ENCODE measurements around the gene RNF157. TPM values are rescaled to one million over a fixed set of nuclear protein-coding genes. Genes with fewer than 3 reads are reported as not detected.

Gene RNF157
- total RNA-seq, 4 donors from 2014 or later: 32.5 to 164 (median 54.8) TPM

DNA sequence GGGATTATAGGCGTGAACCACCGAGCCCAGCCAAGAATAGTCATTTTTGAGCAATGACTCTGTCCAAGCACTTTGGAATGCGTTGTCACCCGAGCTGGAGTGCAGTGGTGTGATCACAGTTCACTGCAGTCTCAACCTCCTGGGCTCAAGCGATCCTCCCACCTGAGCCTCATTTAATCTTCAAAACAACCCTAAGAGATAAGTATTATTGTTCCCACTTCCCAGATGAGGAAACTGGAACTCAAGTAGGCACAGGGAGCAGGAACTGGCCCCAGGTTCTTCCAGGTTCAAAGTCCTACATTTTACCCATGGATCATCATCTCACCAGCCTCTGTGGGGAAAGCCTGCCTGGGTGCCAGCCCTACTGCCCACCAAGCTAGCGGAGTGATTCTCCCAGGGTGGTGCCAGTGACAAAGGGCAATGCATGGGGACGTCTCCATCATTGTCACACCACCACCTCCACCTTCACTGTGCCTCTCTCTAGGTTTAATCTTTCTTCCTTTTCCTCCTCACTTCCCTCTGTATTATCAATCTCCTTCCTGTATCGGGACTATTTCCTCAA, 11.3 kb upstream of the RNF157 start:
- 84 to 85% methylated on average over 4 to 8 of the region's 8 CpGs for WGBS, 2 donors (ENCODE audit: low coverage in 1 of 2)
- Histone ChIP-seq H3K27ac (peak overlapping the region; percentile 39 to 78 (median 70)), H3K27me3 (no peaks in the 10 kb centered on the region), H3K9me3 (no peaks in the 10 kb centered on the region), H3K4me1 (peaks cover 13 to 38% (median 21%) of the 10 kb centered on the region in 4 donors), H3K4me3 (no peak overlapping the region), H3K36me3 (no peaks in the 10 kb centered on the region)
- DNase-seq: no peak
- TF ChIP-seq EP300 (IDR thresholded peaks at IDR 0.05; ENCODE audit: low read depth): no peak
- no peak for TF ChIP-seq POLR2AphosphoS5 (IDR thresholded peaks at IDR 0.05)
- no peak for TF ChIP-seq POLR2A (IDR thresholded peaks at IDR 0.05)
- TF ChIP-seq, protein P1, sequence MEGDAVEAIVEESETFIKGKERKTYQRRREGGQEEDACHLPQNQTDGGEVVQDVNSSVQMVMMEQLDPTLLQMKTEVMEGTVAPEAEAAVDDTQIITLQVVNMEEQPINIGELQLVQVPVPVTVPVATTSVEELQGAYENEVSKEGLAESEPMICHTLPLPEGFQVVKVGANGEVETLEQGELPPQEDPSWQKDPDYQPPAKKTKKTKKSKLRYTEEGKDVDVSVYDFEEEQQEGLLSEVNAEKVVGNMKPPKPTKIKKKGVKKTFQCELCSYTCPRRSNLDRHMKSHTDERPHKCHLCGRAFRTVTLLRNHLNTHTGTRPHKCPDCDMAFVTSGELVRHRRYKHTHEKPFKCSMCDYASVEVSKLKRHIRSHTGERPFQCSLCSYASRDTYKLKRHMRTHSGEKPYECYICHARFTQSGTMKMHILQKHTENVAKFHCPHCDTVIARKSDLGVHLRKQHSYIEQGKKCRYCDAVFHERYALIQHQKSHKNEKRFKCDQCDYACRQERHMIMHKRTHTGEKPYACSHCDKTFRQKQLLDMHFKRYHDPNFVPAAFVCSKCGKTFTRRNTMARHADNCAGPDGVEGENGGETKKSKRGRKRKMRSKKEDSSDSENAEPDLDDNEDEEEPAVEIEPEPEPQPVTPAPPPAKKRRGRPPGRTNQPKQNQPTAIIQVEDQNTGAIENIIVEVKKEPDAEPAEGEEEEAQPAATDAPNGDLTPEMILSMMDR (IDR thresholded peaks at IDR 0.05): no peak
- intact Hi-C loops (cut with DNase I; ENCODE audit: low total_unique reads) (no loop called here), in situ Hi-C loops (cut with MboI; ENCODE audit: low pct_ligation_motif_present in 1 of 4, low pct_unique_long_range_greater_than_20kb in 1 of 4, low sequenced_read_pairs in 3 of 4) (no loop called here)

DNA sequence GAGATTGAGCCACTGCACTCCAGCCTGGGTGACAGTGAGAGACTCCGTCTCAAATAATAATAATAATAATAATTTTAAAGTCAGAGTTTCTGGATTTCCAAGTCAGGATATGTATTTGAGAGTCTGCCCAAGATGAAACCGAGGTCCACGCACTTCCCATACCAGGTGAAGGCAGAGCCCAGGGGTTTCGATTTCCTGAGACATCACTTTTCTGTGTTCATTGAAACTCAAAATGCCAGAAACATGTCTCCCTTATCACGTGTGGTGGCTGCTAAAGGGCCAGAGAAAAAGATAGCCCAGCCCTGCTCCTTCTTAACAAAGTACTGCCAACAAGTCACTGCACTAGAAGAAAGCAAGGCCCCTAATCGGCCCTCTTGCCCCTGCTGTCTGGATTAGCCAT, 9.8 kb upstream of the RNF157 start:
- H3K4me1 ChIP-seq: peaks cover 19 to 45% (median 29%) of the 10 kb centered on the region in 4 donors
- in situ Hi-C loops (cut with MboI; ENCODE audit: low pct_ligation_motif_present in 1 of 4, low pct_unique_long_range_greater_than_20kb in 1 of 4, low sequenced_read_pairs in 3 of 4): no loop called here
- DNase-seq: no peak
- H3K36me3 ChIP-seq: no peaks in the 10 kb centered on the region
- no peaks in the 10 kb centered on the region for H3K9me3 ChIP-seq
- intact Hi-C loops (cut with DNase I; ENCODE audit: low total_unique reads): no loop called here
- 91 to 93% methylated on average over 5 to 6 of the region's 6 CpGs for WGBS, 2 donors (ENCODE audit: low coverage in 1 of 2)
- H3K27ac ChIP-seq: no peak overlapping the region
- TF ChIP-seq POLR2A (IDR thresholded peaks at IDR 0.05): no peak
- H3K27me3 ChIP-seq: no peaks in the 10 kb centered on the region
- no peak overlapping the region for H3K4me3 ChIP-seq

DNA sequence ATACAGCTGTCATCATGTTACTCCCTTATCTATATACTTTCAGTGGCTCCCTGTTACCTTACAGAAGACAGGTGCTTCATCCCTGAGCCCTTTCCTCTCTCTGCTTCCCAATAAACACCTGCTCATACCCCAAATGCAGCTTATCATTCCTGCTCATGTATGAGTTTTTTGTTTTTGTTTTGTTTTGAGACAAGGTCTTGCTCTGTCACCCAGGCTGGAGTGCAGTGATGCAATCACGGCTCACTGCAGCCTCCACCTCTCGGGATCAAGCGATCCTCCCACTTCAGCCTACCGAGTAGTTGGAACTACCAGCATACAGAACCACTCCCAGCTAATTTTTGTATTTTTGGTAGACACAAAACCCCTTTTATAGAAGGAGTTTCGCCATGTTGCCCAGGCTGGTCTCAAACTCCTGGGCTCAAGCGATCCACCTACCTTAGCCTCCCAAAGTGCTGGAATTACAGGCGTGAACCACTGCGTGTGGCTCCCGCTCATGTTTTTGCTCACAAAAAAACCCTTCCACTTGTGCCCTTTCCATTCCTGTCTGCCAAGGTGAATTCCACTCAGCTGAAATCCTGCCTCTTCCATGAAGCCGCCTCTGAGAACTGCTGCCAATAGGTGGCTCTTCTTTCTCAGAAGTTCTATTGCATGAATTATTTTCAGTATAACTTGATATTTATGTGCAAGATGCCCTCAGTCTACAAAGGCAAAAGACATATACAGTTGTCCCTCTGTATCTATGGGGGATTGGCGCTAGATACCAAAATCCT, 7.9 kb upstream of the RNF157 start:
- no peak for DNase-seq
- H3K27ac ChIP-seq: no peak overlapping the region
- no peaks in the 10 kb centered on the region for H3K9me3 ChIP-seq
- H3K4me1 ChIP-seq: peaks cover 18 to 41% (median 27%) of the 10 kb centered on the region in 4 donors
- H3K27me3 ChIP-seq: peaks cover 3% of the 10 kb centered on the region
- no peak for TF ChIP-seq POLR2AphosphoS5 (IDR thresholded peaks at IDR 0.05)
- no peak for TF ChIP-seq POLR2A (IDR thresholded peaks at IDR 0.05)
- TF ChIP-seq EP300 (IDR thresholded peaks at IDR 0.05; ENCODE audit: low read depth): no peak
- TF ChIP-seq, protein P1 (IDR thresholded peaks at IDR 0.05): no peak
- WGBS, 2 donors (ENCODE audit: low coverage in 1 of 2): 86% methylated on average over 7 to 11 of the region's 11 CpGs
- no peak overlapping the region for H3K4me3 ChIP-seq
- no peaks in the 10 kb centered on the region for H3K36me3 ChIP-seq
- in situ Hi-C loops (cut with MboI; ENCODE audit: low pct_ligation_motif_present in 1 of 4, low pct_unique_long_range_greater_than_20kb in 1 of 4, low sequenced_read_pairs in 3 of 4) (no loop called here), intact Hi-C loops (cut with DNase I; ENCODE audit: low total_unique reads) (no loop called here)

DNA sequence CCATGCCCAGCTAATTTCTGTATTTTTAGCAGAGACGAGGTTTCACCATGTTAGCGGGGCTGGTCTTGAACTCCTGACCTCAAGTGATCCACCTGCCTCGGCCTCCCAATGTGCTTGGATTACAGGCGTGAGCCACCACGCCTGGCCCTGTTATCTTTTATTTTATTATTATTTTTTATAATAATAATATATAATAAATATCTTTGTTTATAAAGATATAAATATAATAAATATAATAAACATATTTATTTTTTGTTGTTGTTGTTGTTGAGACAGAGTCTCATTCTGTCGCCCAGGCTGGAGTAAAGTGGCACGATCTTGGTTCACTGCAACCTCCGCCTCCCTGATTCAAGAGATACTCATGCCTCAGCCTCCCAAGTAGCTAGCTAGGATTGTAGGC, 7.0 kb upstream of the RNF157 start:
- WGBS, 2 donors (ENCODE audit: low coverage in 1 of 2): 86 to 91% methylated on average over 7 to 8 of the region's 8 CpGs
- no peak for TF ChIP-seq EP300 (IDR thresholded peaks at IDR 0.05; ENCODE audit: low read depth)
- no peak for TF ChIP-seq POLR2AphosphoS5 (IDR thresholded peaks at IDR 0.05)
- TF ChIP-seq, protein P1 (IDR thresholded peaks at IDR 0.05): no peak
- no peak for TF ChIP-seq POLR2A (IDR thresholded peaks at IDR 0.05)
- no peaks in the 10 kb centered on the region for H3K36me3 ChIP-seq
- H3K4me3 ChIP-seq: no peak overlapping the region
- no peaks in the 10 kb centered on the region for H3K9me3 ChIP-seq
- H3K27ac ChIP-seq: peak overlapping the region; percentile 52 to 66 (median 62)
- no peak for DNase-seq
- peaks cover 10 to 32% (median 22%) of the 10 kb centered on the region in 4 donors for H3K4me1 ChIP-seq
- intact Hi-C loops (cut with DNase I; ENCODE audit: low total_unique reads) (no loop called here), in situ Hi-C loops (cut with MboI; ENCODE audit: low pct_ligation_motif_present in 1 of 4, low pct_unique_long_range_greater_than_20kb in 1 of 4, low sequenced_read_pairs in 3 of 4) (no loop called here)
- H3K27me3 ChIP-seq: peaks cover 6% of the 10 kb centered on the region

Measured in transverse colon (tissue), 4 donors.